Measurements from ENCODE around the gene SPIRE1. TPM values are rescaled to one million over a fixed set of nuclear protein-coding genes. Genes with fewer than 3 reads are reported as not detected.

The SPIRE1 gene
- total RNA-seq, 1 donor from 2014 or later: 15.7 TPM

DNA sequence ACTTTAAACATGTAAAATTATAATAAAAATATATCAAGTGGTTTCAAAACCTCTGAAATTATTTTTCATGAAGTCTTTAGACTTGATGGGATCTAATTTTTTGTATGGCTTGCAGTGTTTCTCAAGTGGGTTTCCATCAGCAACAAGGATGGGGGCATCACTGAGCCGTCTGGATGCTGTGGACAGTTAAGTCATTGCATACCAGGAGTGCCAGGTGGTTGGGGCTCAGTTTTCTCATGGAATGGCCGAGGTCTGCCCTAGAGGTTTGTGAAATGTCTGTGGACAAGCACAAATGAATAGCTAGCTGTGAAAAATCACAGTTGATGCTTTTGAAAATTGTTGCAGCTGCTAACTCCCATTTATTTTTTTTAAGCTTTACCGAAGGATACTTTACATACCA, 248.4 kb downstream of the SPIRE1 start:
- Histone ChIP-seq H3K4me1 (peaks cover 12% of the 10 kb centered on the region), H3K27me3 (no peaks in the 10 kb centered on the region), H3K36me3 (no peaks in the 10 kb centered on the region), H3K4me3 (no peak overlapping the region), H3K27ac (no peak overlapping the region), H3K9me3 (no peaks in the 10 kb centered on the region)
- intact Hi-C loops (cut with DNase I): loop anchor here (5.0 kb wide), 1 partner anchor 248 kb away; the partner anchor contains the start of gene SPIRE1
- DNase-seq (ENCODE audit: extremely low spot score in 2 of 2): no peak
- no peak for TF ChIP-seq POLR2A (IDR thresholded peaks at IDR 0.05)
- no peak for TF ChIP-seq POLR2AphosphoS5 (IDR thresholded peaks at IDR 0.05; ENCODE audit: insufficient read depth in 1 of 2, low read depth in 1 of 2)
- TF ChIP-seq, protein P1, sequence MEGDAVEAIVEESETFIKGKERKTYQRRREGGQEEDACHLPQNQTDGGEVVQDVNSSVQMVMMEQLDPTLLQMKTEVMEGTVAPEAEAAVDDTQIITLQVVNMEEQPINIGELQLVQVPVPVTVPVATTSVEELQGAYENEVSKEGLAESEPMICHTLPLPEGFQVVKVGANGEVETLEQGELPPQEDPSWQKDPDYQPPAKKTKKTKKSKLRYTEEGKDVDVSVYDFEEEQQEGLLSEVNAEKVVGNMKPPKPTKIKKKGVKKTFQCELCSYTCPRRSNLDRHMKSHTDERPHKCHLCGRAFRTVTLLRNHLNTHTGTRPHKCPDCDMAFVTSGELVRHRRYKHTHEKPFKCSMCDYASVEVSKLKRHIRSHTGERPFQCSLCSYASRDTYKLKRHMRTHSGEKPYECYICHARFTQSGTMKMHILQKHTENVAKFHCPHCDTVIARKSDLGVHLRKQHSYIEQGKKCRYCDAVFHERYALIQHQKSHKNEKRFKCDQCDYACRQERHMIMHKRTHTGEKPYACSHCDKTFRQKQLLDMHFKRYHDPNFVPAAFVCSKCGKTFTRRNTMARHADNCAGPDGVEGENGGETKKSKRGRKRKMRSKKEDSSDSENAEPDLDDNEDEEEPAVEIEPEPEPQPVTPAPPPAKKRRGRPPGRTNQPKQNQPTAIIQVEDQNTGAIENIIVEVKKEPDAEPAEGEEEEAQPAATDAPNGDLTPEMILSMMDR (IDR thresholded peaks at IDR 0.05): no peak

DNA sequence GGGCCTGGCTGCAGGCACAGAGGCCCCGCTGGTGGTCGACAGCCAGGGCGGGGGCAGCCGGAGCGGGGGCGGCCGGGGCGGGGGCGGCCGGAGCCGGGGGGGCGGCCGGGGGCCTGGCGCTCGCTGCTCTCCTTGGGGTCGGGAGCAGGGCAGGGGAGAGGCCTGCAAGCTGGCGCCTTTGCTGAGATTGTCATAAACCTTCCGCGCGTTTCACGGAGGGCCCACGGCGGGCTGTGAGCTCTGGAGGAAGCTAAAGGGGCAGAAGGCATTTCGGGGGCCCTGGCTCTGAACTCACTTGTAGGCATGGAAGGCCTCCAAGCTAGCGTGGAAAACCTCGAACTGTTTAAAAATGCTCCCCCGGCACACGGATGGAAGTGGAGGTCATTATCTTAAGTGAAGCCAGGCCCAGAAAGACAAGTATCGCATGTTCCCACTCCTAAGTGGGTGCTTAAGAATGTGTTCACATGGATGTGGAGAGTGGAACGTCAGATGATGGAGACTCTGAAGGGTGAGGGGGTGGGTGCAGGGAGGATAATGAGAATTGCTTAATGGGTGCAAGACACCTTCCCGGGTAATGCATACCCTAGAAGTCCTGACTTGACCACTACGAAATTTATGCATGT, 249.5 kb downstream of the SPIRE1 start:
- Histone ChIP-seq H3K9me3 (no peaks in the 10 kb centered on the region), H3K4me1 (peaks cover 12% of the 10 kb centered on the region), H3K4me3 (peak overlapping the region; percentile 63 to 75), H3K27ac (peak overlapping the region; percentile 86), H3K36me3 (no peaks in the 10 kb centered on the region), H3K27me3 (no peaks in the 10 kb centered on the region)
- intact Hi-C loops (cut with DNase I): loop anchor here (5.0 kb wide), 1 partner anchor 249 kb away; the partner anchor contains the start of gene SPIRE1
- TF ChIP-seq, protein P1 (IDR thresholded peaks at IDR 0.05): no peak
- TF ChIP-seq POLR2A (IDR thresholded peaks at IDR 0.05) (no peak), POLR2AphosphoS5 (IDR thresholded peaks at IDR 0.05; ENCODE audit: insufficient read depth in 1 of 2, low read depth in 1 of 2) (no peak)
- DNase-seq (ENCODE audit: extremely low spot score in 2 of 2): no peak

DNA sequence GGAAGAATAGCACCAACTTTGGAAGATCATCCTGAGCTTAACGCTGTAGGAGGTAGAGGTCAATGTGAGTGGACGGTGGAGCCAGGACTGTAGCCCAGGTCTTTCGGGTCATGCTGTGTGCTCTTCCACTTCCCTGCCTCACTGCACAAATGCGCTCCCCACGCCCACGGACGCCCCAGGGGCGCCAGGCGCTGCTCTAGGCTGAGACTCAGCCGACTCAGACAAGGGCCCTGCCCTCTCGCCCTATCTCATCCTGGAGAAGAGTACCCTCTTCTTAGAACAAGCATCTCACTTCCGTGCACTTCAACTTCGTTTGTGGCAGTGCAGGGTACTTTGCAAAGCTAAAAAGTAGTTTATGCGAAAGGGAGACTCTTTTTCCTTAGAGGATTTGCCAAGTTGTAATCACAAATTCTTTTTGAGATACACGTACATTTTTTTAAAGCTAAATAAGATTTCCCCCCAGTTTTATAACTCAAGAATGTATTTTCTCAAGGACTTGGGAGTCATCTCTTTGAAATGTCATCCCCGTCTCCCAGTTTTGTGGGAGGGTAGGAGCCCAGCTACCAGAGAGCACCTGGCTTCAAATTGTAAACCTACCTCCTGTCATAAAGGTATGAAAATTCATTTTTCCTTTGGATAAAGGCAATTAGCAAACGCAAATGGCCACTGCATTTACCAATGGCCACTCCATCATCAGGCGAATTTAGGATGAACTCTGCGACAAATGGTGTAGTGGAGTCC, 251.4 kb downstream of the SPIRE1 start:
- no peaks in the 10 kb centered on the region for H3K27me3 ChIP-seq
- intact Hi-C loops (cut with DNase I): loop anchor here (5.0 kb wide), 1 partner anchor 251 kb away; the partner anchor contains the start of gene SPIRE1
- no peak overlapping the region for H3K4me3 ChIP-seq
- DNase-seq (ENCODE audit: extremely low spot score in 2 of 2): no peak
- H3K36me3 ChIP-seq: no peaks in the 10 kb centered on the region
- peak overlapping the region; percentile 86 for H3K27ac ChIP-seq
- no peaks in the 10 kb centered on the region for H3K9me3 ChIP-seq
- peaks cover 12% of the 10 kb centered on the region for H3K4me1 ChIP-seq
- TF ChIP-seq, protein P1 (IDR thresholded peaks at IDR 0.05): no peak
- no peak for TF ChIP-seq POLR2AphosphoS5 (IDR thresholded peaks at IDR 0.05; ENCODE audit: insufficient read depth in 1 of 2, low read depth in 1 of 2)
- TF ChIP-seq POLR2A (IDR thresholded peaks at IDR 0.05): no peak

DNA sequence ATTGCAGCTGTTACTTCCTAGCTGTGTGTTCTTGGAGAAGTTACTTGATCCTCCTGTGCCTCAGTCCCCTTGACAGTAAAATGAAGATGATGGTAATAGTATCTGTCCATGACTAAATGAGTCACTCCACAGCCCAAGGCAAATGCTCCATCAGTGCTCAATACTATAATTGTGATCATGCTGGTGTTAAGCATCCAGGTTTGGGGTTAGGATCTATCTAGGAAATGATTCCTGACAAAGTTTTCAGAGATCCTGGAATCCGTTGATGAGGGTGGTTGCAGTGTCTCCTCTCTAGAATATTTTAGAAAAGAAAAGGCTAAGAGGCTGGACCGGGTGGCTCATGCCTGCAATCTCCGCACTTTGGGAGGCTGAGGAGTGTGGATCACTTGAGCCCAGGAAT, 252.8 kb downstream of the SPIRE1 start:
- H3K4me1 ChIP-seq: peaks cover 12% of the 10 kb centered on the region
- no peak overlapping the region for H3K4me3 ChIP-seq
- no peak overlapping the region for H3K27ac ChIP-seq
- no peaks in the 10 kb centered on the region for H3K27me3 ChIP-seq
- H3K9me3 ChIP-seq: no peaks in the 10 kb centered on the region
- H3K36me3 ChIP-seq: no peaks in the 10 kb centered on the region
- intact Hi-C loops (cut with DNase I): loop anchor here (5.0 kb wide), 1 partner anchor 252 kb away; the partner anchor contains the start of gene SPIRE1
- TF ChIP-seq, protein P1 (IDR thresholded peaks at IDR 0.05): no peak
- TF ChIP-seq POLR2AphosphoS5 (IDR thresholded peaks at IDR 0.05; ENCODE audit: insufficient read depth in 1 of 2, low read depth in 1 of 2) (no peak), POLR2A (IDR thresholded peaks at IDR 0.05) (no peak)
- DNase-seq (ENCODE audit: extremely low spot score in 2 of 2): no peak
